T-cell (primary cell): ENCODE measurements around the gene APC. TPM values are rescaled to one million over a fixed set of nuclear protein-coding genes. Genes with fewer than 3 reads are reported as not detected.

ENCODE experiments used
- ATAC-seq, 4 experiments: fragments of 200-7000 bp in 3 of 4; fragments of 150-1000 bp in 1 of 4; cut with Tn5 transposase; replicated peaks in 1 of 4; 1 replicate in 3 of 4; 2 replicates in 1 of 4; pipeline ENCODE4 v1.10.0; 2021; ENCODE audit warnings: moderate library complexity in 3 of 4, mild to moderate bottlenecking in 2 of 4, moderate number of reproducible peaks in 1 of 4
- CTCF ChIA-PET, 2 donors: fragments of 300-600 bp; sonication (Branson Sonifier 250); formaldehyde crosslinking; loops; one replicate each; lab custom pipeline; 2022; ENCODE audit warnings: antibody characterized with exemption in 2 of 2; lab: Charles Lee
- POLR2A ChIA-PET, 2 donors: fragments of 300-600 bp; sonication (Branson Sonifier 250); formaldehyde crosslinking; loops; one replicate each; lab custom pipeline; 2022; ENCODE audit warnings: antibody characterized with exemption in 2 of 2; lab: Charles Lee
- DNase-seq, 35 experiments: peaks; one replicate each; pipeline versions ENCODE4 v3.0.0 to v3.0.0-alpha.2; 2013 to 2023
- H3K27ac ChIP-seq: one replicate; pipeline ENCODE4 v1.5.1; 2013; ENCODE audit warnings: low read length
- H3K27me3 ChIP-seq, 2 experiments: replicated peaks in 1 of 2; 1 replicate in 1 of 2; 2 replicates in 1 of 2; pipeline versions ENCODE4 v1.6.1 to v1.7.0; 2013; ENCODE audit warnings: low read length in 1 of 2, mixed read lengths in 1 of 2; ENCODE audit not compliant: control insufficient read depth in 2 of 2, insufficient read depth in 2 of 2; ENCODE audit errors: extremely low read depth in 1 of 2
- H3K36me3 ChIP-seq, 2 donors: 1 replicate in 1 of 2; 2 replicates in 1 of 2; pipeline versions ENCODE4 v1.6.1 to v1.7.0; 2013; ENCODE audit warnings: low read length in 1 of 2; ENCODE audit not compliant: control insufficient read depth in 2 of 2, insufficient read depth in 1 of 2; ENCODE audit errors: extremely low read depth in 1 of 2
- H3K4me1 ChIP-seq, 2 experiments: 1 replicate in 1 of 2; 2 replicates in 1 of 2; pipeline versions ENCODE4 v1.6.1 to v1.7.0; 2013; ENCODE audit warnings: low read length in 2 of 2, mixed read lengths in 1 of 2; ENCODE audit not compliant: insufficient read depth in 2 of 2, control insufficient read depth in 1 of 2; ENCODE audit errors: extremely low read depth in 1 of 2
- H3K4me3 ChIP-seq, 2 donors: 1 replicate in 1 of 2; 2 replicates in 1 of 2; pipeline versions ENCODE4 v1.5.1 to v1.7.0; 2013; ENCODE audit warnings: mild to moderate bottlenecking in 2 of 2, low read length in 1 of 2, moderate library complexity in 1 of 2; ENCODE audit not compliant: control insufficient read depth in 1 of 2; ENCODE audit errors: extremely low read depth in 1 of 2
- H3K9me3 ChIP-seq: 2 replicates; pipeline ENCODE4 v1.7.0; 2013
- H3K27ac Mint-ChIP-seq, 2 donors: one replicate each; pipeline ENCODE4 v1.8.0; 2020 to 2021; ENCODE audit warnings: mild to moderate bottlenecking in 2 of 2, mixed read lengths in 2 of 2
- H3K27me3 Mint-ChIP-seq, 2 donors: one replicate each; pipeline ENCODE4 v1.8.0; 2021 to 2022; ENCODE audit warnings: mixed read lengths in 2 of 2
- H3K36me3 Mint-ChIP-seq: one replicate; pipeline ENCODE4 v1.8.0; 2021; ENCODE audit warnings: mixed read lengths
- H3K4me1 Mint-ChIP-seq, 3 donors: one replicate each; pipeline ENCODE4 v1.8.0; 2020 to 2022; ENCODE audit warnings: mixed read lengths in 3 of 3, mild to moderate bottlenecking in 1 of 3
- H3K4me3 Mint-ChIP-seq, 3 donors: one replicate each; pipeline ENCODE4 v1.8.0; 2020 to 2022; ENCODE audit warnings: mild to moderate bottlenecking in 3 of 3, mixed read lengths in 3 of 3, moderate library complexity in 3 of 3
- H3K9me3 Mint-ChIP-seq, 3 donors: one replicate each; pipeline ENCODE4 v1.8.0; 2020 to 2022; ENCODE audit warnings: mixed read lengths in 3 of 3
- WGBS: methylation state at CpG from one replicate; pipeline ENCODE4 v1.1.5; 2013; ENCODE audit warnings: missing lambda C conversion rate; ENCODE audit not compliant: insufficient coverage; 5-methylcytosine and 5-hydroxymethylcytosine counted together
- total RNA-seq, 35 experiments: library from RNA in 6 of 35; stranded (reverse) in 6 of 35; fragments of 120-200 nt in 1 of 35; gene quantifications; one replicate each; pipeline versions ENCODE4 v1.2.1 to v1.2.4 and lab custom pipeline; 2013 to 2026

APC gene
- total RNA-seq, 5 donors from 2014 or later (not counting 1 experiment from before 2014, with no cell fraction given), result 33.0 to 45.0 (median 39.7) TPM

DNA sequence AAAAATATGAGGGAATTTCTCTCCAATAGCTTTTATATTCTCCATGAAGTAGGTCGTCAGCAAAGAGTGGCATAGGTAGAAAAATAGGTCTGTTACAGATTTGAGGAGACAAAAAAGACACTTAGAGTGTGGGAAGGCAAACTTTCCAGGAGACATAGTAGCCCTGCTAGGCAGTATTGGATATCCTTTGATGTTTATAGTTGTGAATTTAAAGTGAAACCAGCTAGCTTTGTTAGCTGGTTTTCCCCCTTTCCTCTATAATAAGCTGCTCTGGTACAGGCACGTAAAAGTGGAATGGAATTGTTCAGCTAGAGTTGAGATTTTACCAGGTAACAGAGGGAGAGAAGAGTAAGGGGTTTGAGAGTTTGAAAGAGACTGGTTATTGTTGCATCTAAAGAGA is 17.1 kb upstream of the APC start:
- Mint-ChIP-seq H3K36me3 (peaks cover 12% of the 10 kb centered on the region), H3K27ac (no peak overlapping the region), H3K27me3 (no peaks in the 10 kb centered on the region), H3K4me1 (peaks cover 73 to 81% (median 75%) of the 10 kb centered on the region in 3 donors), H3K9me3 (peaks cover 0 to 6% (median 0%) of the 10 kb centered on the region in 3 donors), H3K4me3 (no peak overlapping the region)
- Histone ChIP-seq H3K36me3 (no peaks in the 10 kb centered on the region), H3K4me3 (no peak overlapping the region), H3K4me1 (peaks cover 0 to 5% of the 10 kb centered on the region in 2 experiments), H3K9me3 (no peaks in the 10 kb centered on the region), H3K27me3 (no peaks in the 10 kb centered on the region), H3K27ac (no peak overlapping the region)
- ATAC-seq (no peak), DNase-seq (no peak)
- ChIA-PET CTCF (interaction anchor here in 1 of 2 donors (1.1 to 1.4 kb wide), 2 partner anchors 13 to 38 kb away, joined by 3 to 4 read pairs; no protein-coding TSS in a partner anchor), POLR2A (no interaction called here)
- WGBS, result 100% methylated on average over 1 of the region's 2 CpGs

DNA sequence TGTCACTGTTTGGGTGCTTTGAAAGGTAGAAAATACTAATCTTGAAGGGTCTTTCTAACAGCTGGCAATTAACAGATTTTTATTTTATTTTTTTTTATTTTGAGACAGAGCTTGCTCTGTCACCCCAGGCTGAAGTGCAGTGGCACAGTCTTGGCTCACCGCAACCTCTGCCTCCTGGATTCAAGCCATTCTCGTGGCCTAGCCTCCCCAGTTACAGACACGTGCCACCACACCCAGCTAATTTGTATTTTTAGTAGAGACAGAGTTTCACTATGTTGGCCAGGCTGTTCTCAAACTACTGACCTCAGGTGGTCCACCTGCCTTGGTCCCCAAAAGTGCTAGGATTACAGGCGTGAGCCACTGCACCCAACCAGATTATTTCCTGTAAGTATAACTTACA is 12.8 kb upstream of the APC start:
- DNase-seq (no peak), ATAC-seq (no peak)
- H3K4me3 Mint-ChIP-seq, result no peak overlapping the region
- no peaks in the 10 kb centered on the region for H3K9me3 Mint-ChIP-seq
- ChIA-PET POLR2A (no interaction called here), CTCF (no interaction called here)
- H3K27ac Mint-ChIP-seq, result no peak overlapping the region
- WGBS, result 100% methylated on average over 1 of the region's 4 CpGs
- Histone ChIP-seq H3K4me3 (no peak overlapping the region), H3K27me3 (no peaks in the 10 kb centered on the region), H3K36me3 (peaks cover 0 to 4% of the 10 kb centered on the region in 2 donors), H3K27ac (no peak overlapping the region), H3K9me3 (no peaks in the 10 kb centered on the region), H3K4me1 (peaks cover 0 to 5% of the 10 kb centered on the region in 2 experiments)
- H3K27me3 Mint-ChIP-seq, result no peaks in the 10 kb centered on the region
- peaks cover 9% of the 10 kb centered on the region for H3K36me3 Mint-ChIP-seq
- peaks cover 61 to 71% (median 63%) of the 10 kb centered on the region in 3 donors for H3K4me1 Mint-ChIP-seq

DNA sequence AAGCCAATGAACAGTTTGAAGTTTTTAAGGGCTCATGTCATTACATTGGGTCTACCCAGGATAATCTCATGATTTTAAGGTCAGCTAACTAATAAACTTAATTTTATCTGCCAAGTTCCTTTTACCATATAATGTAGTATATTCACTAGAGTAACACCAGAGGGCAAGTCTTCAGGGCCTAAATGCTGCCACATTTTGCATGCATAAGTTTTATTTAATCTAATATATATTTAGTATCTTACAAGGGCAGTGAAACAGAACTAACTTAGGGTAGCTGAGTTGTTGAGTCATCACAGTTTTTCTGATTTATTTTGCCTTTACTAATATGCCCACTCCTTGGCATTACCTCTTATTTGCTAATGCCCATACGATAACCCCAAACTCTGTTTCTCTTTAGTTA is 8.1 kb upstream of the APC start:
- ATAC-seq (no peak), DNase-seq (no peak)
- Histone ChIP-seq H3K4me1 (no peaks in the 10 kb centered on the region), H3K27ac (no peak overlapping the region), H3K9me3 (no peaks in the 10 kb centered on the region), H3K36me3 (peaks cover 0 to 4% of the 10 kb centered on the region in 2 donors), H3K4me3 (no peak overlapping the region), H3K27me3 (no peaks in the 10 kb centered on the region)
- H3K36me3 Mint-ChIP-seq, result peaks cover 2% of the 10 kb centered on the region
- POLR2A ChIA-PET, result no interaction called here
- no peaks in the 10 kb centered on the region for H3K9me3 Mint-ChIP-seq
- no peak overlapping the region for H3K4me3 Mint-ChIP-seq
- H3K27ac Mint-ChIP-seq, result no peak overlapping the region
- no peaks in the 10 kb centered on the region for H3K27me3 Mint-ChIP-seq
- CTCF ChIA-PET, result no interaction called here
- WGBS, result no CpG with 5 or more reads among the region's 1 CpG
- peaks cover 31 to 38% (median 36%) of the 10 kb centered on the region in 3 donors for H3K4me1 Mint-ChIP-seq

DNA sequence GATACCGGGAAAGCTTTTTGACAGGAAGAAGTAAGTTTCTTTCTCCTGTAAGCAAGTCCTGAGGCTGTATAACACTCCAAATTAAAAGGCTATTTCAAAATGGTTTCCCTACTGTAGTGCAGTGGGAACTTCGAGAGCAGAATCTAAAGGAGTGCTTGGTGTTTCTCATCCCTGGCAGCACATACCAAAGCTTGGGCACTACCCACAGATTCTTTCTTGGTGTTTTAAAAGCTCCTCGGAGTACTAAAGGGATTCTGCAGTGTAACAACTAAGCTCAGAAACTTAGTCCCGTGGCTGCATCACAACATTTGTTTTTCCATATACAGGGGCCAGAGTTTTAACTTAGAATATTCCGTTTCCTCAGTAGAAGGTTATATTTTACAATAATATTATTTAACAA is 5.6 kb upstream of the APC start:
- Mint-ChIP-seq H3K36me3 (peaks cover 2% of the 10 kb centered on the region), H3K4me1 (peaks cover 28 to 32% (median 29%) of the 10 kb centered on the region in 3 donors), H3K27ac (no peak overlapping the region), H3K27me3 (no peaks in the 10 kb centered on the region), H3K9me3 (no peaks in the 10 kb centered on the region), H3K4me3 (no peak overlapping the region)
- WGBS, result no CpG with 5 or more reads among the region's 5 CpGs
- H3K27me3 ChIP-seq, result no peaks in the 10 kb centered on the region
- H3K4me3 ChIP-seq, result no peak overlapping the region
- DNase-seq (no peak), ATAC-seq (no peak)
- no peaks in the 10 kb centered on the region for H3K9me3 ChIP-seq
- H3K27ac ChIP-seq, result no peak overlapping the region
- POLR2A ChIA-PET, result interaction anchor here in 1 of 2 donors (0.6 to 0.9 kb wide), 2 partner anchors 15 to 26 kb away, joined by 3 read pairs; no protein-coding TSS in a partner anchor
- CTCF ChIA-PET, result interaction anchor here in 1 of 2 donors (1.4 kb wide), 1 partner anchor 8 kb away, joined by 3 read pairs; no protein-coding TSS in a partner anchor
- H3K36me3 ChIP-seq, result no peaks in the 10 kb centered on the region
- H3K4me1 ChIP-seq, result peaks cover 2 to 3% of the 10 kb centered on the region in 2 experiments

DNA sequence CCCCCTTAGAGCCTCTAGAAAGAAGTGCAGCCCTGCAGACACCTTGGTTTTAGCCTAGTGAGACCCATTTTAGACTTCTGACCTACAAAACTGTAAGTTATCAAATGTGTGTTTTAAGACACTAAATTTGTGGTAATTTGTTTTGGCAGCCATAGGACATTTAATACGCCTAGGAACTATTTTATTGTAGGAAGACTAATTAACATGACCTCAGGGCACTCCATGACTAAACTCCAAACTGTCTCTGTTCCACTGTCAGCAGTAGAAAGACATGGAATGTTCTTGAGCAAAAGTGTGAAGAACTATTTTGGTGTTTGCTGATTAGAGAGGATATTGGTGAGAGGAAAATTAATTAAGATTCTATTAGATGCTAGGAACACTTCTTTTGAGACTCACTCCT is 4.1 kb upstream of the APC start:
- H3K27me3 ChIP-seq, result no peaks in the 10 kb centered on the region
- H3K27me3 Mint-ChIP-seq, result no peaks in the 10 kb centered on the region
- H3K4me1 ChIP-seq, result peaks cover 8 to 13% of the 10 kb centered on the region in 2 experiments
- H3K4me1 Mint-ChIP-seq, result peaks cover 39 to 43% (median 40%) of the 10 kb centered on the region in 3 donors
- no peak for ATAC-seq
- POLR2A ChIA-PET, result interaction anchor here in 1 of 2 donors (0.6 kb wide), 1 partner anchor 10 kb away, joined by 3 read pairs; no protein-coding TSS in a partner anchor
- H3K36me3 Mint-ChIP-seq, result no peaks in the 10 kb centered on the region
- H3K9me3 Mint-ChIP-seq, result no peaks in the 10 kb centered on the region
- no peak overlapping the region for H3K4me3 Mint-ChIP-seq
- WGBS, result no CpG with 5 or more reads among the region's 1 CpG
- no peak overlapping the region for H3K27ac ChIP-seq
- H3K4me3 ChIP-seq, result no peak overlapping the region
- H3K36me3 ChIP-seq, result no peaks in the 10 kb centered on the region
- no peaks in the 10 kb centered on the region for H3K9me3 ChIP-seq
- CTCF ChIA-PET, result no interaction called here
- H3K27ac Mint-ChIP-seq, result no peak overlapping the region
- DNase-seq, result no peak

DNA sequence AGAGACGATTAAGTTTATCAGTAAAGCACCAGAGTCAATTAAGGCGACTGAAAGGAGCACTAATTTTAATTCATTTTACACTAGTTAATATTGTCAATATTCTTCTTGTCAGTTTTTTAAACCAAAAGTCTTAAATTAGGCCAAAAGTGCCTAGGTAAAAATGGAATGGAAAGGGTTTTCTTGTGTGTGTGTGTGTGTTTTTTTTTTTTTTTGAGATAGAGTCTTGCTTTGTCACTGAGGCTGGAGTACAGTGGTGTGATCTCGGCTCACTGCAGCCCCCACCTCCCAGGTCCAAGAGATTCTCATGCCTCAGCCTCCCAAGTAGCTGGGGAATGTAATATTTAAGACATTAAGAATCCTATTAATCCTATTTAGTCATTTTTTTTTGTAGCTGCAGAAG is 3.1 kb upstream of the APC start:
- no peaks in the 10 kb centered on the region for H3K36me3 ChIP-seq
- no peaks in the 10 kb centered on the region for H3K36me3 Mint-ChIP-seq
- H3K4me3 Mint-ChIP-seq, result no peak overlapping the region
- H3K9me3 ChIP-seq, result no peaks in the 10 kb centered on the region
- no peaks in the 10 kb centered on the region for H3K27me3 Mint-ChIP-seq
- H3K4me1 Mint-ChIP-seq, result peaks cover 30 to 36% (median 33%) of the 10 kb centered on the region in 3 donors
- H3K4me1 ChIP-seq, result peaks cover 8 to 13% of the 10 kb centered on the region in 2 experiments
- no peaks in the 10 kb centered on the region for H3K27me3 ChIP-seq
- no peak overlapping the region for H3K4me3 ChIP-seq
- POLR2A ChIA-PET, result no interaction called here
- H3K27ac Mint-ChIP-seq, result no peak overlapping the region
- WGBS, result no CpG with 5 or more reads among the region's 3 CpGs
- no peaks in the 10 kb centered on the region for H3K9me3 Mint-ChIP-seq
- CTCF ChIA-PET, result interaction anchor here in 1 of 2 donors (0.6 kb wide), 1 partner anchor 743 kb away, joined by 3 read pairs; no protein-coding TSS in a partner anchor
- H3K27ac ChIP-seq, result no peak overlapping the region
- ATAC-seq (no peak), DNase-seq (no peak)
